Caco-2 (cell line): ENCODE measurements around the gene TMEM154. TPM values are rescaled to one million over a fixed set of nuclear protein-coding genes. Genes with fewer than 3 reads are reported as not detected.

Experiments
- BruUV-seq: library from RNA; stranded (reverse); fragments of 400-500 nt; replicated peaks from 2 replicates; lab custom pipeline; 2021; lab: Mats Ljungman, UMichigan
- CTCF ChIA-PET: fragments of 300-600 bp; sonication (Branson Sonifier 250); formaldehyde crosslinking; loops from one replicate; lab custom pipeline; 2022; ENCODE audit warnings: antibody characterized with exemption; lab: Charles Lee
- POLR2A ChIA-PET: fragments of 300-600 bp; sonication (Branson Sonifier 250); formaldehyde crosslinking; loops from one replicate; lab custom pipeline; 2022; ENCODE audit warnings: antibody characterized with exemption; lab: Charles Lee
- DNase-seq, 2 experiments: peaks; one replicate each; pipeline versions ENCODE4 v3.0.0 to v3.0.0-alpha.2; 2020 to 2022
- H3K27me3 ChIP-seq: replicated peaks from 2 replicates; pipeline ENCODE4 v1.6.0; 2011; ENCODE audit warnings: low read length; ENCODE audit not compliant: control insufficient read depth, insufficient read depth
- H3K36me3 ChIP-seq: 2 replicates; pipeline ENCODE4 v1.5.1; 2011; ENCODE audit warnings: low read length; ENCODE audit not compliant: control insufficient read depth, insufficient read depth
- H3K4me1 ChIP-seq: fragments of 250-450 bp; sonication (Bioruptor Pico); 2 replicates; pipeline ENCODE4 v1.5.1; 2020; ENCODE audit warnings: mild to moderate bottlenecking
- H3K4me3 ChIP-seq: 2 replicates; pipeline ENCODE4 v1.5.1; 2011; ENCODE audit warnings: low read depth, mild to moderate bottlenecking, control low read depth, low read length
- H3K9me3 ChIP-seq: fragments of 250-450 bp; sonication (Bioruptor Pico); 2 replicates; pipeline ENCODE4 v1.5.1; 2020; ENCODE audit warnings: mild to moderate bottlenecking, moderate library complexity
- H3K27ac Mint-ChIP-seq: one replicate; pipeline ENCODE4 v1.8.0; 2022; ENCODE audit warnings: mixed read lengths; ENCODE audit not compliant: unreplicated experiment
- H3K27me3 Mint-ChIP-seq: one replicate; pipeline ENCODE4 v1.8.0; 2022; ENCODE audit warnings: mixed read lengths; ENCODE audit not compliant: insufficient read depth, unreplicated experiment
- H3K36me3 Mint-ChIP-seq: one replicate; pipeline ENCODE4 v1.8.0; 2022; ENCODE audit warnings: mild to moderate bottlenecking, mixed read lengths; ENCODE audit not compliant: insufficient read depth, unreplicated experiment
- H3K4me1 Mint-ChIP-seq: one replicate; pipeline ENCODE4 v1.8.0; 2022; ENCODE audit warnings: low read depth, mixed read lengths; ENCODE audit not compliant: unreplicated experiment
- H3K4me3 Mint-ChIP-seq: one replicate; pipeline ENCODE4 v1.8.0; 2022; ENCODE audit warnings: mild to moderate bottlenecking, moderate library complexity, mixed read lengths; ENCODE audit not compliant: unreplicated experiment
- H3K9me3 Mint-ChIP-seq: one replicate; pipeline ENCODE4 v1.8.0; 2022; ENCODE audit warnings: mixed read lengths; ENCODE audit not compliant: unreplicated experiment
- intact Hi-C: fragments of 100-400 bp; cut with micrococcal nuclease; formaldehyde crosslinking; loops from one replicate; pipeline ENCODE4 v1.10.0; 2022; ENCODE audit not compliant: unreplicated experiment
- total RNA-seq: library from RNA; stranded (reverse); gene quantifications from 2 replicates; pipeline ENCODE4 v1.2.3, GENCODE V29; 2022
- TF ChIP-seq, protein P1 (sequence below), 2 experiments: fragments of 200-600 bp in 1 of 2; IDR thresholded peaks; 1 replicate in 1 of 2; 2 replicates in 1 of 2; pipeline versions ENCODE4 v1.5.1 to v1.8.0; 2011 to 2022; ENCODE audit warnings: antibody characterized with exemption in 1 of 2, control low read depth in 1 of 2, inconsistent platforms in 1 of 2, low read depth in 1 of 2, low read length in 1 of 2, mild to moderate bottlenecking in 1 of 2, moderate library complexity in 1 of 2; ENCODE audit not compliant: insufficient read depth in 1 of 2, severe bottlenecking in 1 of 2, unreplicated experiment in 1 of 2

Gene TMEM154
- total RNA-seq, 1 experiment from 2014 or later: 4.6 TPM

GRCh38 chr4:152594978-152595925 lies 84.5 kb downstream of the TMEM154 start:
- H3K36me3 Mint-ChIP-seq: no peaks in the 10 kb centered on the region
- POLR2A ChIA-PET: interaction anchor here (0.6 kb wide), 1 partner anchor 13 kb away, joined by 8 read pairs; no protein-coding TSS in a partner anchor
- no peaks in the 10 kb centered on the region for H3K9me3 Mint-ChIP-seq
- Histone ChIP-seq H3K27me3 (no peaks in the 10 kb centered on the region), H3K4me3 (no peak overlapping the region), H3K9me3 (no peaks in the 10 kb centered on the region), H3K36me3 (no peaks in the 10 kb centered on the region), H3K4me1 (no peaks in the 10 kb centered on the region)
- H3K4me3 Mint-ChIP-seq: no peak overlapping the region
- intact Hi-C loops: no loop called here
- TF ChIP-seq, protein P1, sequence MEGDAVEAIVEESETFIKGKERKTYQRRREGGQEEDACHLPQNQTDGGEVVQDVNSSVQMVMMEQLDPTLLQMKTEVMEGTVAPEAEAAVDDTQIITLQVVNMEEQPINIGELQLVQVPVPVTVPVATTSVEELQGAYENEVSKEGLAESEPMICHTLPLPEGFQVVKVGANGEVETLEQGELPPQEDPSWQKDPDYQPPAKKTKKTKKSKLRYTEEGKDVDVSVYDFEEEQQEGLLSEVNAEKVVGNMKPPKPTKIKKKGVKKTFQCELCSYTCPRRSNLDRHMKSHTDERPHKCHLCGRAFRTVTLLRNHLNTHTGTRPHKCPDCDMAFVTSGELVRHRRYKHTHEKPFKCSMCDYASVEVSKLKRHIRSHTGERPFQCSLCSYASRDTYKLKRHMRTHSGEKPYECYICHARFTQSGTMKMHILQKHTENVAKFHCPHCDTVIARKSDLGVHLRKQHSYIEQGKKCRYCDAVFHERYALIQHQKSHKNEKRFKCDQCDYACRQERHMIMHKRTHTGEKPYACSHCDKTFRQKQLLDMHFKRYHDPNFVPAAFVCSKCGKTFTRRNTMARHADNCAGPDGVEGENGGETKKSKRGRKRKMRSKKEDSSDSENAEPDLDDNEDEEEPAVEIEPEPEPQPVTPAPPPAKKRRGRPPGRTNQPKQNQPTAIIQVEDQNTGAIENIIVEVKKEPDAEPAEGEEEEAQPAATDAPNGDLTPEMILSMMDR (IDR thresholded peaks at IDR 0.05; ENCODE audit: insufficient read depth in 1 of 2, low read depth in 1 of 2, low read length in 1 of 2, severe bottlenecking in 1 of 2, unreplicated experiment in 1 of 2): no peak
- no peaks in the 10 kb centered on the region for H3K4me1 Mint-ChIP-seq
- no peak overlapping the region for H3K27ac Mint-ChIP-seq
- no peak for DNase-seq
- CTCF ChIA-PET: no interaction called here
- H3K27me3 Mint-ChIP-seq: no peaks in the 10 kb centered on the region
- no TSS peak for BruUV-seq

DNA sequence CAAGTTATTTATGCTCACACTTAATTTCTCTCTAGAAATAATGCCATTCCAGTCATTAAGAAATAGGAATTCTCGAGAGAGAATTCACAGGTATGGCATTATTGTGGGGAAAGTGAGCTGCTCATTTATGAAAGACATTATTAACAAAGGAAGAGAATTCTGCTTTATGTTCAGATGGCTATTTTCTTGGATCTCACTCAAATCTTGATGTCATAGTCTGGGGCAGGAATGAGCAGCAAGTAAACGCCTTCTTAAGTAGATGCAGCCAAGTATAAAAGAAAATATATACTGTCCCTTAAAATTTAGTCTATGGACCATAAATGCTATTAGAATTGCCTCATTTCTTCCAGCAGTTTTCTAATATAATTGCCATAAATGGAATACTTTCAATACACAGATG lies 85.7 kb downstream of the TMEM154 start:
- Histone ChIP-seq H3K4me3 (no peak overlapping the region), H3K4me1 (no peaks in the 10 kb centered on the region), H3K36me3 (no peaks in the 10 kb centered on the region), H3K9me3 (no peaks in the 10 kb centered on the region), H3K27me3 (no peaks in the 10 kb centered on the region)
- no peaks in the 10 kb centered on the region for H3K27me3 Mint-ChIP-seq
- TF ChIP-seq, protein P1 (IDR thresholded peaks at IDR 0.05; ENCODE audit: insufficient read depth in 1 of 2, low read depth in 1 of 2, low read length in 1 of 2, severe bottlenecking in 1 of 2, unreplicated experiment in 1 of 2): no peak
- no peaks in the 10 kb centered on the region for H3K9me3 Mint-ChIP-seq
- no peak for DNase-seq
- BruUV-seq: no TSS peak
- H3K4me1 Mint-ChIP-seq: no peaks in the 10 kb centered on the region
- POLR2A ChIA-PET: no interaction called here
- intact Hi-C loops: no loop called here
- no peaks in the 10 kb centered on the region for H3K36me3 Mint-ChIP-seq
- CTCF ChIA-PET: no interaction called here
- no peak overlapping the region for H3K27ac Mint-ChIP-seq
- no peak overlapping the region for H3K4me3 Mint-ChIP-seq

- Mint-ChIP-seq H3K9me3 (peaks cover 2% of the 10 kb centered on the region), H3K27me3 (no peaks in the 10 kb centered on the region), H3K27ac (no peak overlapping the region), H3K4me3 (no peak overlapping the region), H3K4me1 (no peaks in the 10 kb centered on the region), H3K36me3 (no peaks in the 10 kb centered on the region)
- TF ChIP-seq, protein P1 (IDR thresholded peaks at IDR 0.05; ENCODE audit: insufficient read depth in 1 of 2, low read depth in 1 of 2, low read length in 1 of 2, severe bottlenecking in 1 of 2, unreplicated experiment in 1 of 2): no peak
- Histone ChIP-seq H3K27me3 (no peaks in the 10 kb centered on the region), H3K36me3 (no peaks in the 10 kb centered on the region), H3K4me3 (no peak overlapping the region), H3K9me3 (no peaks in the 10 kb centered on the region), H3K4me1 (no peaks in the 10 kb centered on the region)
- no TSS peak for BruUV-seq
- intact Hi-C loops: no loop called here
- CTCF ChIA-PET: no interaction called here
- POLR2A ChIA-PET: no interaction called here
- no peak for DNase-seq
These were observed 87.9 kb downstream of the TMEM154 start for GRCh38 chr4:152591876-152592275.
